ENCODE results near the gene HEG1. TPM values are rescaled to one million over a fixed set of nuclear protein-coding genes. Genes with fewer than 3 reads are reported as not detected.

HEG1 gene
- total and polyA plus RNA-seq, 2 of the 8 experiments (the other 6 are each of a cell fraction or from before 2014, with no cell fraction given), result 5.3 to 9.7 TPM

GRCh38 chr3:125025642-125026041, 30.2 kb downstream of the HEG1 start:
- Histone ChIP-seq H3K79me1 (ENCODE audit: low read depth, low read length) (0 out of 2 replicates have a peak, but pooled peaks cover 2% of the 10 kb centered on the region), H3K23me2 (ENCODE audit: low read depth, low read length) (no peaks in the 10 kb centered on the region), H2BK120ac (replicated peaks; ENCODE audit: low read depth, low read length) (no peak overlapping the region), H2AFZ (ENCODE audit: low read length) (no peak overlapping the region), H3K56ac (replicated peaks; ENCODE audit: insufficient read length, low read depth, low read length) (no peak overlapping the region), H2BK5ac (ENCODE audit: low read depth, low read length) (no peak overlapping the region), H3K9me3 (ENCODE audit: insufficient read depth in 2 of 2, low read depth in 1 of 2, low read length in 1 of 2) (no peaks in the 10 kb centered on the region), H4K8ac (ENCODE audit: extremely low read depth, insufficient read depth, low read length) (no peak overlapping the region), H3K4me3 (ENCODE audit: extremely low read depth in 1 of 4, insufficient read depth in 2 of 4, low read depth in 3 of 4, low read length in 4 of 4) (no peak overlapping the region), H3K79me2 (ENCODE audit: control insufficient read depth in 1 of 2, insufficient read depth in 2 of 2, low read length in 2 of 2) (no peaks in the 10 kb centered on the region), H4K20me1 (replicated peaks in 1 of 2; ENCODE audit: control insufficient read depth in 1 of 2, insufficient read depth in 2 of 2, low read length in 2 of 2) (no peaks in the 10 kb centered on the region), H4K5ac (ENCODE audit: insufficient read length, low read depth, low read length) (no peak overlapping the region), H2AK5ac (ENCODE audit: low read depth, low read length) (no peak overlapping the region), H3K36me3 (ENCODE audit: control insufficient read depth in 2 of 4, insufficient read depth in 4 of 4, low read length in 3 of 4) (peaks cover 0 to 21% (median 4%) of the 10 kb centered on the region in 4 experiments; a peak in 5 of 8 replicates), H2BK12ac (ENCODE audit: low read depth, low read length) (no peak overlapping the region), H3K27ac (ENCODE audit: low read depth, low read length) (no peak overlapping the region), H3K18ac (ENCODE audit: extremely low read depth, low read length) (no peak overlapping the region), H3K4me1 (replicated peaks in 1 of 4; ENCODE audit: control insufficient read depth in 3 of 4, insufficient read depth in 4 of 4, low read length in 3 of 4) (no peaks in the 10 kb centered on the region), H3K23ac (ENCODE audit: insufficient read length) (no peak overlapping the region), H3K14ac (ENCODE audit: insufficient read length) (no peak overlapping the region), H2BK20ac (ENCODE audit: low read length) (no peak overlapping the region), H3K27me3 (replicated peaks in 1 of 4; ENCODE audit: control insufficient read depth in 3 of 4, extremely low read depth in 1 of 4, insufficient read depth in 3 of 4, low read length in 3 of 4) (no peaks in the 10 kb centered on the region), H2BK15ac (ENCODE audit: low read length) (no peak overlapping the region), H3K4ac (replicated peaks; ENCODE audit: insufficient read length, low read depth, low read length) (no peak overlapping the region), H3K4me2 (ENCODE audit: insufficient read depth in 1 of 2, low read depth in 2 of 2, low read length in 2 of 2) (no peak overlapping the region), H3K9ac (replicated peaks in 1 of 4; ENCODE audit: extremely low read depth in 1 of 4, low read depth in 3 of 4, low read length in 3 of 4) (no peak overlapping the region), H4K91ac (replicated peaks; ENCODE audit: insufficient read length, low read length) (no peak overlapping the region)
- POLR2A ChIA-PET (ENCODE audit: partially characterized antibody), result no interaction called here
- CTCF ChIA-PET (ENCODE audit: partially characterized antibody), result interaction anchor here (0.6 to 1.2 kb wide), 4 partner anchors 9 to 561 kb away, joined by 3 read pairs; no protein-coding TSS in a partner anchor
- 85% methylated on average over 2 of the region's 2 CpGs; no CpG with 5 or more reads in 1 of the 2 experiments for whole genome bisulfite sequencing, 2 experiments (ENCODE audit: extremely low coverage in 1 of 2, insufficient coverage in 1 of 2, insufficient read length in 1 of 2, insufficient replicate concordance in 2 of 2, low coverage in 1 of 2, low lambda C conversion rate in 2 of 2, missing lambda C conversion rate in 1 of 2)
- FAIRE-seq (no peak), DNase-seq (ENCODE audit: low read depth in 1 of 2, low spot score in 2 of 2) (no peak)
- TF ChIP-seq TAF1 (IDR thresholded peaks at IDR 0.05; ENCODE audit: low read depth, low read length), result no peak
- no peak for TF ChIP-seq JUN (IDR thresholded peaks at IDR 0.05; ENCODE audit: low read depth, low read length)
- no peak for TF ChIP-seq BCL11A (IDR thresholded peaks at IDR 0.05; ENCODE audit: low read depth in 2 of 2, low read length in 2 of 2)
- TF ChIP-seq KDM5A (IDR thresholded peaks at IDR 0.05; ENCODE audit: low read length), result no peak
- no peak for TF ChIP-seq PHF8 (conservative IDR thresholded peaks at IDR 0.05; ENCODE audit: low read depth, low read length)
- no peak for TF ChIP-seq ZNF274 (IDR thresholded peaks at IDR 0.05; ENCODE audit: borderline replicate concordance, extremely low read depth, low read length)
- no peak for TF ChIP-seq CREB1 (IDR thresholded peaks at IDR 0.05)
- TF ChIP-seq TEAD4 (IDR thresholded peaks at IDR 0.05; ENCODE audit: low read depth, low read length), result no peak
- no peak for TF ChIP-seq SAP30 (IDR thresholded peaks at IDR 0.05; ENCODE audit: insufficient read depth, insufficient replicate concordance, low read length)
- TF ChIP-seq YY1 (IDR thresholded peaks at IDR 0.05; ENCODE audit: low read depth, low read length), result no peak
- TF ChIP-seq POU5F1 (IDR thresholded peaks at IDR 0.05; ENCODE audit: low read depth, low read length), result no peak
- no peak for TF ChIP-seq SP4 (IDR thresholded peaks at IDR 0.05; ENCODE audit: low read length)

Data from H1 (cell line).